GM23338 (cell line): Measurements from ENCODE around the gene COL15A1.

ENCODE experiments used
- CREB1 ChIP-seq: fragments of 250-450 bp; sonication (Bioruptor Pico); IDR thresholded peaks from 2 replicates; pipeline ENCODE4 v1.5.0; 2020; ENCODE audit warnings: low read depth, mild to moderate bottlenecking, moderate library complexity
- CTCF ChIP-seq, 2 experiments: fragments of 200-600 bp in 1 of 2; sonication (generic) in 1 of 2; conservative IDR thresholded peaks; 2 replicates each; pipeline versions ENCODE4 v1.5.1 to v1.6.1; 2016 to 2017; ENCODE audit warnings: antibody characterized with exemption in 2 of 2, low read depth in 2 of 2, mild to moderate bottlenecking in 2 of 2, moderate library complexity in 1 of 2
- EZH2 ChIP-seq: fragments of 200-600 bp; sonication (generic); IDR thresholded peaks from one replicate; pipeline ENCODE4 v1.8.0; 2017; ENCODE audit warnings: antibody characterized with exemption, mild to moderate bottlenecking, low read depth; ENCODE audit not compliant: unreplicated experiment
- EZH2phosphoT487 ChIP-seq: fragments of 200-600 bp; sonication (generic); IDR thresholded peaks from one replicate; pipeline ENCODE4 v1.8.1; 2018; ENCODE audit warnings: antibody characterized with exemption; ENCODE audit not compliant: unreplicated experiment
- POLR2AphosphoS5 ChIP-seq: IDR thresholded peaks from 2 replicates; pipeline ENCODE4 v1.6.1; 2016; ENCODE audit warnings: antibody characterized with exemption, low read depth
- REST ChIP-seq: IDR thresholded peaks from one replicate; pipeline ENCODE4 v1.6.1; 2018; ENCODE audit warnings: antibody characterized with exemption; ENCODE audit not compliant: unreplicated experiment

GRCh38 chr9:99026271-99026955 lies 82.7 kb downstream of the COL15A1 start:
- TF ChIP-seq CTCF (conservative IDR thresholded peaks at IDR 0.05; ENCODE audit: low read depth in 2 of 2) (no peak), POLR2AphosphoS5 (no peak), EZH2phosphoT487 (no peak), CREB1 (CRISPR knock-in tag) (no peak), REST (no peak), EZH2 (no peak)
